Stimulated activated CD4-positive, alpha-beta T cell treated with anti-CD3 and anti-CD28 coated beads, TNF-alpha, amount 100 ng/mL, for 24 hours (primary cell): ENCODE data around the gene EXOC3L4.
"Not testable (repeated sequence)": the region's sequence is repeated elsewhere in the genome, so short reads cannot be mapped to it uniquely, and the experiment has no call there.

Experiments used
- DNase-seq, 3 experiments: peaks; one replicate each; pipeline ENCODE4 v3.0.0-alpha.2; 2020; ENCODE audit warnings: low read depth in 3 of 3

EXOC3L4 gene

DNA sequence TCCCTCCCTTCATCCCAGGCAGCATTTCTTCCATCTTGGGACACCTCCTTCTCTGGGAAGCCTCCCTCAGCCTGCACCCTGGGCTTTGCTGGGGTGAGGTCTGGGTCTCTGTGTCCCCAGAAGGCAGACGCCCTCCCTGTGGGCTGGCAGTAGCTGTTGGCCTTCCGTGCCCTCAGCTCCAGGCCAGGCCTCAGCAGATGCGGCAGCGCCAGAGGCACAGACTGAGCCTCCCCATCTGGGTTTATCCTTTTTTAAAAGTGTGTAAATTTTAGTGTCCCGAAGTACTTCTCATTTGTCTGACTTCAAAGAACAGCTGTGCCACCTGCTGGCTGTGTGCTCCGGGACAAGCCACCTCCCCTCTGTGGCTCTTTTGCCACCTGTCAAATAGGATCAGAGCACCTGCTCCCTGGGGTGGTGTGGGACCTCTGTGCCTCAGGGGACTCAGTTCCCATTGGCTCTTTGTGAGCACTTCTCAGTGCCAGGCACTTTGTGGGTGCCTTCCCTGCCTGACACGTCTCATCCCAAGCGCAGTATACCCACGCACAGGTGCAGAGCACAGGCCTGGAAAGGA lies 11.1 kb downstream of the EXOC3L4 start:
- DNase-seq = no peak

DNA sequence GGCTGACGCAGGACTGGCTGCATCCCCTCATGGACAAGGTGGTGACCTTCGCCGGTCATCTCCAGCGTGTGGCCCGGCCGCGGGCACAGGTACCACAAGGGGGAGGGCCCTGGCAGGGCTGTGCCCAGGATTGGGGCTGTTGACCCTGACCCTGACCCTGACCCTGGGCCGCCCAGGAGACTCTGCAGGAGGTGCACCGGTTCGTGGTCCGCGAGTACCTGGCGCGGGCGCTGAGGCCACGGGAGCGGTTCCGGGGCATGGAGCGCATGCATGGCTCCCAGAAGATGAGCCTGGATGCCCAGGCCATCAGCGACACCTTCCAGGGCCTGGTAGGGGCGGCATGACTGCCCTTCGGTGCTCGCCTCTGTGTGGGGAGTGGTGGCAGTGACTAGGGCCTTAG lies 12.9 kb downstream of the EXOC3L4 start:
- DNase-seq = no peak

GRCh38 chr14:103107941-103108748 lies 13.6 kb downstream of the EXOC3L4 start:
- DNase-seq = no peak

GRCh38 chr14:103108749-103109207 lies 14.3 kb downstream of the EXOC3L4 start:
- no peak for DNase-seq

- no peak for DNase-seq
Measured at GRCh38 chr14:103109535-103110441, 15.3 kb downstream of the EXOC3L4 start.

- no peak for DNase-seq
Measured at GRCh38 chr14:103110681-103111231, 16.2 kb downstream of the EXOC3L4 start.

GRCh38 chr14:103111232-103111868 lies 16.8 kb downstream of the EXOC3L4 start:
- DNase-seq = no peak

GRCh38 chr14:103112400-103113243 lies 18.1 kb downstream of the EXOC3L4 start:
- DNase-seq = no peak

- no peak for DNase-seq
Measured at GRCh38 chr14:103113303-103113702, 18.8 kb downstream of the EXOC3L4 start.

GRCh38 chr14:103113774-103114173 lies 19.2 kb downstream of the EXOC3L4 start:
- no peak for DNase-seq

DNA sequence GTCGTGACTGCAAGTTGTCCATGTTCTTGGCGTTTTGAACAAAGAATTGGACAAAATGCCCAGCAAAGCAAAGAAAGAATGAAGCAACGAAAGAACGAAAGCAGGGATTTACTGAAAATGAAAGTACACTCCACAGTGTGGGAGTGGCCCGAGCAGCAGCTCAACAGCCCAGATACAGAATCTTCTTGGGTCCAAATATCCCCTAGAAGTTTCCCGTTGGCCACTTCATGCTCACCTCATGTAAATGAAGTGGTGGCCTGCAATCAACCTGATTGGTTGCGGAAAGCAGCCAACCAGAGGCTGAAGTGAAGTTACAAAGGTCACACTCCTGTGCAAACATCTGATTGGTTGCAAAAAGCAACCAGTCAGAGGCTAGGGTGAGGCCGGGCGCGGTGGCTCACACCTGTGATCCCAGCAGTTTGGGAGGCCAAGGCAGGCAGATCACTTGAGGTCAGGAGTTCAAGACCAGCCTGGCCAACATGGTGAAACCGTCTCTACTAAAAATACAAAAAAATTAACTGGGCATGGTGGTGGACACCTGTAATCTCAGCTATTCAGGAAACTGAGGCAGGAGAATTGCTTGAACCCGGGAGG lies 20.7 kb downstream of the EXOC3L4 start:
- DNase-seq = not testable (repeated sequence)

DNA sequence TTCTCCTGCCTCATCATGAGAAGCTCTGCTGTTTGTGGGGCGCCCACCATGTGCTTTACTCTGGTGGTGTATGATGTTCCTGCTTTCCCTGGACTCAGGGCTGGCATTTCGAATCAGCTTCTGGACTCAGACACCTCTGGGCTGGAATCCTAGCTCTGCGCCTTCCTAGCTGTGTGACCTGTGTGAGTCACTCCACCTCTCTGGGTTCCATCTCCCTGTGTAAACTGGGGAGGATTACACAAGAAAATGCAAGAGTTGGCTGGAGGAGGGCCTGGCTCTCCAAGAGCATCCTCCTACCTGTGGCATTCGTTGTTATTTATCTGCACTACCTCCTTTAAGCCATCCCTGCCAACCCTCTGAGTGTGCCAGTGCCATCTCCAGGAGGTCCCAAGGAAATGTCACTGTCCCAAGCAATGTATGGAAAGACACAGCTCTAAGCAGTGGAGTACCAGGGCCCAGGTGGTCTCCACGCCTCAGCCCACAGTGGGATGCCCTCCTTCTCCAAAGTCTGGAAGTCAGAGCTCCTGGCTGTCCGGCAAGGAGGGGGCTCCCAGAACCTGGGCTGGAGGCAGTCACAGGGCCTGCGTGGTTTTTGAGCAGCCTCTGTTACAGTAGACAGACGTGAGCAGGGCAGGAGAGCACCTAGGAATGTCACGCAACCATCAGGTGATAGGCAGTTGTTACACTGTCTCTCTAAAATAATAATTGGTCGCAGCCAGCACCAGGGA lies 21.5 kb downstream of the EXOC3L4 start:
- no peak for DNase-seq

DNA sequence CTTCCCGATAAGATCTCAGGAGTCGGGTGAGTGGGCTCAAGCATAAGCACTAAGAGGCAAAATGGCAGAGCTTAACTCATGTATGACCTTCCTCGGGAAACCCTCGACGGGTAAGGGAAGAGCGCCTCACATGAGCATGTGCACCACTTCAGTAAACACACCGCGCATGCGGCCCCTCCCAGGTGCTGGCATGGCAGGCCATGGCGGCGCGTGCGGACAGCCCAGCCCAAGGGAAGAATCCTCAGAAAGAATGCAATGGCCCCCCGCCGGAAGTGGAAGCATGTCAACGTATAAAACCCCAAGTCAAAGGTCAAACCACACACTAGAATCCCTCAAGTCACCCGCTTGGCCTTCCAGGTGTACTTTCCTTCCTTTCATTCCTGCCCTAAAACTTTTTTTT lies 22.1 kb downstream of the EXOC3L4 start:
- no peak for DNase-seq

DNA sequence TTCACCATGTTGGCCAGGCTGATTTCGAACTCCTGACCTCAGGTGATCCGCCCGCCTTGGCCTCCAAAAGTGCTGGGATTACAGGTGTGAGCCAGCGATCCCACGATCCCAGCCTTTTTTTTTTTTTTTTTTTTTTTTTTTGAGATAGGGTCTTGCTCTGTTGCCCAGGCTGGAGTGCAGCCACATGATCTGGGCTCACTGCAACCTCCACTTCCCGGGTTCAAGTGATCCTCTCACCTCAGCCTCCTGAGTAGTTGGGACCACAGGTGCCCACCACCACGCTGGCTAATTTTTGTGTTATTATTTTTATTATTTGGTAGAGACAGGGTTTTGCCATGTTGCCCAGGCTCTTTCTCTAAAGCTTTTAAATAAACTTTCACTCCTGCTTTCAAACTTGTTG lies 23.0 kb downstream of the EXOC3L4 start:
- not testable (repeated sequence) for DNase-seq

- no peak for DNase-seq
Measured at GRCh38 chr14:103118018-103118662, 23.6 kb downstream of the EXOC3L4 start.

GRCh38 chr14:103118663-103119404 lies 24.3 kb downstream of the EXOC3L4 start:
- DNase-seq = no peak

DNA sequence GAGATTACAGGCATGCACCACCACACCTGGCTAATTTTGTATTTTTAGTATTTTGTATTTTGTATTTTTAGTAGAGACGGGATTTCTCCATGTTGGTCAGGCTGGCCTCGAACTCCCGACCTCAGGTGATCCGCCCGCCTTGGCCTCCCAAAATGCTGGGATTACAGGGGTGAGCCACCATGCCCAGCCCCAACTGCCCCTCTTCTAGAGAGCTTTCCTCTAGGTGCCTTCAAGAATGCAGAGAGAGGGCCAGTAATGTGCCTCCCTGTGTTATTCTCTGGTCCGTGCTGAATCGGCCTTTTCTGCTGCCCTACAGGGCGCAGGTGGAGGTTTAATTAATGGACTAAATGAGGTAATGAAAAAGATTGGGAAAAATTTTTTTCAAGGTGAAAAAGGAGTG lies 25.0 kb downstream of the EXOC3L4 start:
- not testable (repeated sequence) for DNase-seq

DNA sequence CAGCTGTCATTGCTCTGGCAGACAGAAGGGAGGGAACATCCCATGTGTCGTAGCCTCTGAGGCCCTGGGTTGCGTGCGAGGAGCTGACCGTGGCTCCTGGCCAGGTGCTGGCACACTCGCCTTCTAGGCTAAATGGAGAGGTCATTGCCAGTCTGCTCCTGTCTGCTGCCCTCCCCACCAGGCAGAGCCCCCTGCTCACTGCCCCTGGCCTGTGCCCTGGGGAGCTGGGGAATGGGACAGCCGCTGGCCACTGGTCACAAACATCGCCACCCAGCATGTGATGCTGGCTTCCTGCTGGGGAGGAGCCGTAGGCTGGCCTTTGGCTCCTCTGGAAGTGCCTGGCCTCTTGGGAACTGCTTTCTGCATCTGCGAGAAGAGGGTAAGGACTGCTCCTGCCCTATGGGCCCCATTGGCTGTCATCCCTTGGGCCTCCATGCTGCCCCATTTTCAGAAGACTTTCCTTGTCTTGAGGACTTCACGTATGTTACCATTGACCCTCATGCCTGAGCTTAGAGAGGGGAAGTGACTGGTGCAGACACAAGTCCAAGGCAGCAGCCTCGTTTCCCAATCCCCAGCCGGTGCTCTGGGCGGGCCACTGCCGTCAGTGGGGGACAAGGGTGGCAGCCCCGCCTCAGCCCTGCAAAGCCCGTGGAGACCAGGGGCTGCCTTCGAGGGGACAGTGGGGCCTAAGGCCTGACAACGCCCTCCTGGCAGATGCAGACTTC lies 26.8 kb downstream of the EXOC3L4 start:
- DNase-seq = no peak
